ENCODE results near the gene PYM1.

DNA sequence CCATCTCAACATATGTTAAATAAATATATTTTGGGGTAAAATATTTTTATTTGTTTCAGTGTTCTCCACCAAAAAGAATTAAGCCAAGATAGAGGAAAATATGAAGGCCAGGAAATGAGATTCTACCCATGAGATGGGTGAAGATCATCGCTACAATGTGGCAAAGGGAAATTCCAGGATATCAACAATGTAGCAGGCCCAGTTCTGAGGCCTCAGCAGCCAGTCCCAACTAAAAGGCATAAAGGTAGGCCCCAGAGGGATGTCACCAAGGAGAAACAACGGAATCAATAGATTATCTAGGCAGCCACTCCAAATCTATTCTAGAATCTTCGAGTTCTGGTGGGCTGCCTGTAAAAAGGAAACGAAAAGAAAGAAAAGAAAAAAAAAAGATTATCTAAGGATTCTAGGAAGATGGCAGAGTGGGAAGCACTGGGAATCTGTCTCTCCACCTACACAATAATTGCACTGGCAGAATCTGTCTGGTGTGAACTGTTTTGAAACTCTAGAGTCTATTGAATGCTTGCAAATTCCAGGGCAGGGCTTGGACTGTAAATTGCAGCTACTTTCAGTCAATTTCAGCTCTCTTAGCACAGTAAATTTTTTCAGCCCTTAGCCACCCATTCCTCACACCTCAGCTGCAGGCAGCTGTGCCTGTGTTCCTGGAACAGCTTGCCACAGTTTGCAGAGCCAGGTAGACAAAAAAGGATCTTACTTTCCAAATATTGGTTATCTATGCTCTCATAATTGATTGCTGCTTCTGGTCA, 51.8 kb downstream of the PYM1 start:
- TF ChIP-seq BHLHE40 (IDR thresholded peaks at IDR 0.05; ENCODE audit: borderline replicate concordance) (no peak), FOXM1 (IDR thresholded peaks at IDR 0.05; ENCODE audit: borderline replicate concordance) (no peak), TARDBP (IDR thresholded peaks at IDR 0.05) (no peak), SP1 (IDR thresholded peaks at IDR 0.05) (no peak), FOXK2 (IDR thresholded peaks at IDR 0.05) (no peak), PKNOX1 (IDR thresholded peaks at IDR 0.05) (no peak), ZNF384 (IDR thresholded peaks at IDR 0.05) (no peak), SUZ12 (IDR thresholded peaks at IDR 0.05) (no peak)

All from HEK293T (cell line).